H9 (cell line): ENCODE measurements around the gene KREMEN2. TPM values are rescaled to one million over a fixed set of nuclear protein-coding genes. Genes with fewer than 3 reads are reported as not detected.

ENCODE experiments used
- DNase-seq: peaks from one replicate; pipeline ENCODE4 v3.0.0-alpha.2; 2017
- H2AFZ ChIP-seq: one replicate; pipeline ENCODE4 v1.6.1; 2013; ENCODE audit warnings: mild to moderate bottlenecking, low read length, control low read depth, moderate library complexity
- H2AK5ac ChIP-seq: 2 replicates; pipeline ENCODE4 v1.6.1; 2013; ENCODE audit warnings: low read length, control low read depth, mixed read lengths; ENCODE audit not compliant: insufficient read length
- H2BK120ac ChIP-seq: one replicate; pipeline ENCODE4 v1.6.1; 2013; ENCODE audit warnings: low read depth, mild to moderate bottlenecking, low read length, control low read depth, inconsistent platforms; ENCODE audit not compliant: poor library complexity, severe bottlenecking
- H2BK12ac ChIP-seq: 2 replicates; pipeline ENCODE4 v1.6.1; 2013; ENCODE audit warnings: low read length, control low read depth, mixed read lengths, low read depth; ENCODE audit not compliant: insufficient read length
- H2BK15ac ChIP-seq: 2 replicates; pipeline ENCODE4 v1.6.1; 2013; ENCODE audit warnings: low read depth, low read length, control low read depth
- H2BK20ac ChIP-seq: one replicate; pipeline ENCODE4 v1.6.1; 2013; ENCODE audit warnings: low read depth, mild to moderate bottlenecking, low read length, control low read depth, inconsistent platforms; ENCODE audit not compliant: poor library complexity, severe bottlenecking
- H2BK5ac ChIP-seq: 2 replicates; pipeline ENCODE4 v1.6.1; 2013; ENCODE audit warnings: low read length, control low read depth, mixed read lengths; ENCODE audit not compliant: insufficient read length
- H3K14ac ChIP-seq: 2 replicates; pipeline ENCODE4 v1.6.1; 2013; ENCODE audit warnings: low read length, control low read depth; ENCODE audit not compliant: insufficient read depth
- H3K18ac ChIP-seq: 2 replicates; pipeline ENCODE4 v1.6.1; 2013; ENCODE audit warnings: low read depth, mild to moderate bottlenecking, mixed read lengths, low read length, control low read depth; ENCODE audit not compliant: insufficient read length
- H3K23ac ChIP-seq: 2 replicates; pipeline ENCODE4 v1.6.1; 2013; ENCODE audit warnings: low read length, control low read depth, mixed read lengths, low read depth; ENCODE audit not compliant: insufficient read length
- H3K23me2 ChIP-seq: 2 replicates; pipeline ENCODE4 v1.6.1; 2013; ENCODE audit warnings: low read depth, mild to moderate bottlenecking, mixed read lengths, low read length, control low read depth; ENCODE audit not compliant: insufficient read length, poor library complexity, severe bottlenecking
- H3K27ac ChIP-seq: 2 replicates; pipeline ENCODE4 v1.5.1; 2013; ENCODE audit warnings: low read length, control low read depth, mixed read lengths, low read depth; ENCODE audit not compliant: insufficient read length
- H3K27me3 ChIP-seq: 2 replicates; pipeline ENCODE4 v1.6.1; 2013; ENCODE audit warnings: low read length, control low read depth, inconsistent platforms; ENCODE audit not compliant: insufficient read depth
- H3K4ac ChIP-seq: 2 replicates; pipeline ENCODE4 v1.6.1; 2013; ENCODE audit warnings: low read depth, mild to moderate bottlenecking, control low read depth, inconsistent platforms, low read length, moderate library complexity
- H3K4me1 ChIP-seq: 2 replicates; pipeline ENCODE4 v1.6.1; 2013; ENCODE audit warnings: low read length, control low read depth, inconsistent platforms; ENCODE audit not compliant: insufficient read depth
- H3K4me2 ChIP-seq: 2 replicates; pipeline ENCODE4 v1.6.1; 2013; ENCODE audit warnings: low read length, control low read depth, mixed read lengths; ENCODE audit not compliant: insufficient read length, insufficient read depth
- H3K56ac ChIP-seq: 2 replicates; pipeline ENCODE4 v1.6.1; 2013; ENCODE audit warnings: low read depth, mild to moderate bottlenecking, mixed read lengths, low read length, control low read depth; ENCODE audit not compliant: insufficient read length
- H3K79me1 ChIP-seq: 2 replicates; pipeline ENCODE4 v1.6.1; 2013; ENCODE audit warnings: low read depth, mild to moderate bottlenecking, moderate library complexity, low read length, control low read depth, inconsistent platforms; ENCODE audit not compliant: insufficient read depth, poor library complexity, severe bottlenecking
- H3K79me2 ChIP-seq: 2 replicates; pipeline ENCODE4 v1.6.1; 2013; ENCODE audit warnings: low read length, control low read depth, inconsistent platforms; ENCODE audit not compliant: insufficient read depth
- H3K9ac ChIP-seq: 2 replicates; pipeline ENCODE4 v1.6.1; 2013; ENCODE audit warnings: low read length, control low read depth, mixed read lengths; ENCODE audit not compliant: insufficient read length; ENCODE audit errors: extremely low read depth
- H3K9me3 ChIP-seq: one replicate; pipeline ENCODE4 v1.6.1; 2013; ENCODE audit warnings: low read depth, low read length, inconsistent platforms; ENCODE audit not compliant: control insufficient read depth
- H3T11ph ChIP-seq: one replicate; pipeline ENCODE4 v1.6.1; 2013; ENCODE audit warnings: mild to moderate bottlenecking, low read length, control low read depth, inconsistent platforms
- H4K20me1 ChIP-seq: one replicate; pipeline ENCODE4 v1.6.1; 2013; ENCODE audit not compliant: control insufficient read depth, insufficient read length, insufficient read depth
- H4K5ac ChIP-seq: 2 replicates; pipeline ENCODE4 v1.6.1; 2013; ENCODE audit warnings: low read depth, mild to moderate bottlenecking, mixed read lengths, low read length, control low read depth; ENCODE audit not compliant: insufficient read length
- H4K8ac ChIP-seq: replicated peaks from 2 replicates; pipeline ENCODE4 v1.6.1; 2013; ENCODE audit warnings: low read length, control low read depth, mixed read lengths, low read depth; ENCODE audit not compliant: insufficient read length
- H4K91ac ChIP-seq: 2 replicates; pipeline ENCODE4 v1.6.1; 2013; ENCODE audit warnings: low read depth, mild to moderate bottlenecking, moderate library complexity, mixed read lengths, low read length, control low read depth; ENCODE audit not compliant: insufficient read length
- H3K27ac Mint-ChIP-seq, 3 experiments: 2 replicates in 2 of 3; 3 replicates in 1 of 3; pipeline ENCODE4 v1.8.0; 2020 to 2021; ENCODE audit warnings: mixed read lengths in 3 of 3, mild to moderate bottlenecking in 1 of 3, moderate library complexity in 1 of 3
- H3K27me3 Mint-ChIP-seq: 2 replicates; pipeline ENCODE4 v1.8.0; 2021; ENCODE audit warnings: low read depth, mild to moderate bottlenecking, moderate library complexity, mixed read lengths
- H3K36me3 Mint-ChIP-seq, 3 experiments: 2 replicates in 2 of 3; 3 replicates in 1 of 3; pipeline ENCODE4 v1.8.0; 2020 to 2021; ENCODE audit warnings: low read depth in 3 of 3, mixed read lengths in 3 of 3; ENCODE audit not compliant: insufficient read depth in 1 of 3
- H3K4me1 Mint-ChIP-seq, 2 experiments: 2 replicates each; pipeline ENCODE4 v1.8.0; 2020; ENCODE audit warnings: mixed read lengths in 2 of 2
- H3K4me3 Mint-ChIP-seq, 2 experiments: 2 replicates in 1 of 2; 3 replicates in 1 of 2; pipeline ENCODE4 v1.8.0; 2020 to 2021; ENCODE audit warnings: mild to moderate bottlenecking in 2 of 2, mixed read lengths in 2 of 2, moderate library complexity in 1 of 2
- H3K9me3 Mint-ChIP-seq, 2 experiments: 2 replicates in 1 of 2; 3 replicates in 1 of 2; pipeline ENCODE4 v1.8.0; 2020; ENCODE audit warnings: mild to moderate bottlenecking in 2 of 2, mixed read lengths in 2 of 2, moderate library complexity in 1 of 2
- WGBS: extraction: QIAGEN DNeasy Blood & Tissue Kit; methylation state at CpG from one replicate; pipeline ENCODE4 v1.1.7; 2013; ENCODE audit warnings: missing lambda C conversion rate, low lambda C conversion rate, mixed read lengths; ENCODE audit not compliant: insufficient read length; ENCODE audit errors: extremely low coverage; 5-methylcytosine and 5-hydroxymethylcytosine counted together
- total RNA-seq: library from RNA; stranded (reverse); gene quantifications from 2 replicates; pipeline ENCODE4 v1.2.1, GENCODE V29; 2021
- TF ChIP-seq, protein P1 (sequence below): fragments of 200-600 bp; sonication (generic); conservative IDR thresholded peaks from 3 replicates; pipeline ENCODE4 v1.8.0; 2021; ENCODE audit warnings: antibody characterized with exemption, mild to moderate bottlenecking

The KREMEN2 gene
- total RNA-seq, 1 experiment from 2014 or later: 12.8 TPM

DNA sequence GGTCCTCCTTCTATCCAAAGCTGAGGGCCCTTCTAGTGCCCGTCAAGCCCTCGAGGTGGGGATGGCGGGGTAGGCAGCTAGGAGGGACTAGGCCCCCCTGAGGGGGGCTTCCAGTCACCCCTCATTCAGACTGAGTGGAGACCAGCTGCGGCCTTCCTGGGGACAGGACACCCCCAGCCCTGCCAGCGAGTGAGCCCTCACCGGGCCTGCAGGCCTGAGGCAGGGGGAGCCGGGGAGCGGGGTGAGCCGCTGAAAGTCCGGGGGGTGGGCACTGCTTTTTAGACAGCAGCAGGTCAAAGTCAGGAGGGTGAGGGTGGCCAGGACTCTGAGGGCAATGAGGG is 8.7 kb upstream of the KREMEN2 start:
- Histone ChIP-seq H4K5ac (no peak overlapping the region), H3K79me1 (no peaks in the 10 kb centered on the region), H2AK5ac (no peak overlapping the region), H2BK5ac (no peak overlapping the region), H3K79me2 (no peaks in the 10 kb centered on the region), H3K23me2 (no peaks in the 10 kb centered on the region), H3K4ac (no peak overlapping the region), H3K18ac (no peak overlapping the region), H3K9ac (no peak overlapping the region), H3K14ac (no peak overlapping the region), H3K27me3 (no peaks in the 10 kb centered on the region), H2BK20ac (no peak overlapping the region), H3K56ac (no peak overlapping the region), H3K27ac (no peak overlapping the region), H3K23ac (no peak overlapping the region), H4K20me1 (no peaks in the 10 kb centered on the region), H2BK15ac (no peak overlapping the region), H2BK120ac (no peak overlapping the region), H2BK12ac (no peak overlapping the region), H4K8ac (no peak overlapping the region), H3K4me2 (no peak overlapping the region), H3T11ph (no peak overlapping the region), H3K4me1 (peaks cover 3% of the 10 kb centered on the region; the same call in 1 of the 2 replicates), H4K91ac (no peak overlapping the region), H3K9me3 (no peaks in the 10 kb centered on the region), H2AFZ (no peak overlapping the region)
- TF ChIP-seq, protein P1, sequence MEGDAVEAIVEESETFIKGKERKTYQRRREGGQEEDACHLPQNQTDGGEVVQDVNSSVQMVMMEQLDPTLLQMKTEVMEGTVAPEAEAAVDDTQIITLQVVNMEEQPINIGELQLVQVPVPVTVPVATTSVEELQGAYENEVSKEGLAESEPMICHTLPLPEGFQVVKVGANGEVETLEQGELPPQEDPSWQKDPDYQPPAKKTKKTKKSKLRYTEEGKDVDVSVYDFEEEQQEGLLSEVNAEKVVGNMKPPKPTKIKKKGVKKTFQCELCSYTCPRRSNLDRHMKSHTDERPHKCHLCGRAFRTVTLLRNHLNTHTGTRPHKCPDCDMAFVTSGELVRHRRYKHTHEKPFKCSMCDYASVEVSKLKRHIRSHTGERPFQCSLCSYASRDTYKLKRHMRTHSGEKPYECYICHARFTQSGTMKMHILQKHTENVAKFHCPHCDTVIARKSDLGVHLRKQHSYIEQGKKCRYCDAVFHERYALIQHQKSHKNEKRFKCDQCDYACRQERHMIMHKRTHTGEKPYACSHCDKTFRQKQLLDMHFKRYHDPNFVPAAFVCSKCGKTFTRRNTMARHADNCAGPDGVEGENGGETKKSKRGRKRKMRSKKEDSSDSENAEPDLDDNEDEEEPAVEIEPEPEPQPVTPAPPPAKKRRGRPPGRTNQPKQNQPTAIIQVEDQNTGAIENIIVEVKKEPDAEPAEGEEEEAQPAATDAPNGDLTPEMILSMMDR: no peak
- Mint-ChIP-seq H3K27me3 (peaks cover 6% of the 10 kb centered on the region), H3K4me3 (no peak overlapping the region), H3K4me1 (peaks cover 14 to 22% of the 10 kb centered on the region in 2 experiments), H3K27ac (no peak overlapping the region), H3K9me3 (no peaks in the 10 kb centered on the region; a peak in 1 of 5 replicates), H3K36me3 (no peaks in the 10 kb centered on the region)
- no peak for DNase-seq
- WGBS: no CpG with 5 or more reads among the region's 10 CpGs
